H1 (cell line): ENCODE data around the gene ZNF830. TPM values are rescaled to one million over a fixed set of nuclear protein-coding genes. Genes with fewer than 3 reads are reported as not detected.

ENCODE experiments used
- CTCF ChIA-PET: fragments of 300-600 bp; sonication (Branson Sonifier 250); formaldehyde crosslinking; loops from one replicate; lab custom pipeline; 2021; ENCODE audit not compliant: partially characterized antibody; lab: Charles Lee
- POLR2A ChIA-PET: fragments of 300-600 bp; sonication (Branson Sonifier 250); formaldehyde crosslinking; loops from one replicate; lab custom pipeline; 2021; ENCODE audit warnings: inconsistent platforms; ENCODE audit not compliant: partially characterized antibody; lab: Charles Lee
- DNase-seq, 2 experiments: peaks; one replicate each; pipeline versions ENCODE4 v3.0.0 to v3.0.0-alpha.2; 2010 to 2022; ENCODE audit warnings: low spot score in 2 of 2, low read depth in 1 of 2, mixed read lengths in 1 of 2
- FAIRE-seq: peaks from 2 replicates; lab custom pipeline; 2011; peaks lifted over from hg19 to GRCh38; lab: Jason Lieb, UNC
- H2AFZ ChIP-seq: 2 replicates; pipeline ENCODE4 v1.8.1; 2012; ENCODE audit warnings: low read length, inconsistent platforms
- H2AK5ac ChIP-seq: 2 replicates; pipeline ENCODE4 v1.6.1; 2013; ENCODE audit warnings: low read depth, low read length
- H2BK120ac ChIP-seq: replicated peaks from 2 replicates; pipeline ENCODE3; 2013; ENCODE audit warnings: low read depth, low read length, inconsistent platforms
- H2BK12ac ChIP-seq: 2 replicates; pipeline ENCODE4 v1.6.1; 2013; ENCODE audit warnings: low read depth, low read length
- H2BK15ac ChIP-seq: 2 replicates; pipeline ENCODE4 v1.6.1; 2013; ENCODE audit warnings: low read length
- H2BK20ac ChIP-seq: 2 replicates; pipeline ENCODE4 v1.6.1; 2013; ENCODE audit warnings: low read length
- H2BK5ac ChIP-seq: 2 replicates; pipeline ENCODE4 v1.6.1; 2013; ENCODE audit warnings: low read depth, low read length
- H3K14ac ChIP-seq: 2 replicates; pipeline ENCODE4 v1.6.1; 2013; ENCODE audit warnings: inconsistent platforms; ENCODE audit not compliant: insufficient read length
- H3K18ac ChIP-seq: 2 replicates; pipeline ENCODE4 v1.6.1; 2013; ENCODE audit warnings: low read length; ENCODE audit errors: extremely low read depth
- H3K23ac ChIP-seq: 2 replicates; pipeline ENCODE4 v1.6.1; 2013; ENCODE audit warnings: inconsistent platforms; ENCODE audit not compliant: insufficient read length
- H3K23me2 ChIP-seq: 2 replicates; pipeline ENCODE4 v1.6.1; 2013; ENCODE audit warnings: low read depth, low read length
- H3K27ac ChIP-seq: 2 replicates; pipeline ENCODE4 v1.6.1; 2011; ENCODE audit warnings: low read depth, low read length, inconsistent platforms
- H3K27me3 ChIP-seq, 4 experiments: replicated peaks in 1 of 4; 1 replicate in 1 of 4; 2 replicates in 3 of 4; pipeline versions ENCODE4 v1.6.1 to v1.8.1; 2011 to 2013; ENCODE audit warnings: low read length in 3 of 4, mild to moderate bottlenecking in 3 of 4, inconsistent platforms in 2 of 4, mixed read lengths in 2 of 4, moderate library complexity in 1 of 4; ENCODE audit not compliant: control insufficient read depth in 3 of 4, insufficient read depth in 3 of 4; ENCODE audit errors: extremely low read depth in 1 of 4
- H3K36me3 ChIP-seq, 4 experiments: 2 replicates each; pipeline versions ENCODE4 v1.6.1 to v1.8.1; 2011 to 2013; ENCODE audit warnings: mild to moderate bottlenecking in 4 of 4, low read length in 3 of 4, moderate library complexity in 2 of 4, control low read depth in 1 of 4, inconsistent platforms in 1 of 4; ENCODE audit not compliant: insufficient read depth in 4 of 4, control insufficient read depth in 2 of 4
- H3K4ac ChIP-seq: replicated peaks from 2 replicates; pipeline ENCODE3; 2013; ENCODE audit warnings: low read length, low read depth, mixed read lengths, inconsistent platforms; ENCODE audit not compliant: insufficient read length
- H3K4me1 ChIP-seq, 4 experiments: replicated peaks in 1 of 4; 1 replicate in 1 of 4; 2 replicates in 3 of 4; pipeline versions ENCODE4 v1.6.1 to v1.8.1; 2011 to 2013; ENCODE audit warnings: low read length in 3 of 4, inconsistent platforms in 2 of 4, mixed read lengths in 1 of 4; ENCODE audit not compliant: insufficient read depth in 4 of 4, control insufficient read depth in 3 of 4
- H3K4me2 ChIP-seq, 2 experiments: 2 replicates each; pipeline versions ENCODE4 v1.6.1 to v1.8.1; 2011 to 2013; ENCODE audit warnings: low read depth in 2 of 2, low read length in 2 of 2, control low read depth in 1 of 2, inconsistent platforms in 1 of 2, mild to moderate bottlenecking in 1 of 2; ENCODE audit not compliant: insufficient read depth in 1 of 2
- H3K4me3 ChIP-seq, 4 experiments: fragments of 200-600, 300-600 bp in 1 of 4; sonication (generic), shearing (Covaris generic), sonication (Bioruptor Twin) in 1 of 4; 2 replicates each; pipeline versions ENCODE4 v1.5.1 to v1.8.1; 2011 to 2016; ENCODE audit warnings: low read length in 4 of 4, low read depth in 3 of 4, control low read depth in 2 of 4, inconsistent platforms in 2 of 4, mild to moderate bottlenecking in 2 of 4, mixed read lengths in 1 of 4, moderate library complexity in 1 of 4; ENCODE audit not compliant: insufficient read depth in 2 of 4; ENCODE audit errors: extremely low read depth in 1 of 4
- H3K56ac ChIP-seq: replicated peaks from 2 replicates; pipeline ENCODE3; 2013; ENCODE audit warnings: low read depth, mild to moderate bottlenecking, mixed read lengths, low read length, inconsistent platforms; ENCODE audit not compliant: insufficient read length
- H3K79me1 ChIP-seq: 2 replicates; pipeline ENCODE4 v1.6.1; 2013; ENCODE audit warnings: low read depth, low read length, control low read depth
- H3K79me2 ChIP-seq, 2 experiments: 2 replicates each; pipeline versions ENCODE4 v1.6.1 to v1.8.1; 2012 to 2013; ENCODE audit warnings: low read length in 2 of 2, mild to moderate bottlenecking in 2 of 2, inconsistent platforms in 1 of 2; ENCODE audit not compliant: insufficient read depth in 2 of 2, control insufficient read depth in 1 of 2
- H3K9ac ChIP-seq, 4 experiments: replicated peaks in 1 of 4; 1 replicate in 1 of 4; 2 replicates in 3 of 4; pipeline versions ENCODE4 v1.6.1 to v1.8.1; 2011 to 2013; ENCODE audit warnings: low read depth in 3 of 4, low read length in 3 of 4, control low read depth in 2 of 4, mild to moderate bottlenecking in 2 of 4, moderate library complexity in 2 of 4, inconsistent platforms in 1 of 4; ENCODE audit errors: extremely low read depth in 1 of 4
- H3K9me3 ChIP-seq, 2 experiments: 2 replicates each; pipeline versions ENCODE4 v1.6.1 to v1.8.1; 2012 to 2013; ENCODE audit warnings: mild to moderate bottlenecking in 2 of 2, moderate library complexity in 2 of 2, control low read depth in 1 of 2, inconsistent platforms in 1 of 2, low read depth in 1 of 2, low read length in 1 of 2, mixed read lengths in 1 of 2; ENCODE audit not compliant: insufficient read depth in 2 of 2
- H4K20me1 ChIP-seq, 2 experiments: replicated peaks in 1 of 2; 2 replicates each; pipeline versions ENCODE3 to v1.8.1; 2011 to 2013; ENCODE audit warnings: inconsistent platforms in 2 of 2, low read length in 2 of 2, mild to moderate bottlenecking in 1 of 2; ENCODE audit not compliant: insufficient read depth in 2 of 2, control insufficient read depth in 1 of 2
- H4K5ac ChIP-seq: 2 replicates; pipeline ENCODE4 v1.6.1; 2013; ENCODE audit warnings: low read length, low read depth, mixed read lengths, inconsistent platforms; ENCODE audit not compliant: insufficient read length
- H4K8ac ChIP-seq: 2 replicates; pipeline ENCODE4 v1.8.0; 2013; ENCODE audit warnings: mild to moderate bottlenecking, moderate library complexity, low read length, inconsistent platforms; ENCODE audit not compliant: insufficient read depth; ENCODE audit errors: extremely low read depth
- H4K91ac ChIP-seq: replicated peaks from 2 replicates; pipeline ENCODE3; 2013; ENCODE audit warnings: low read length, mixed read lengths, inconsistent platforms; ENCODE audit not compliant: insufficient read length
- POLR2A ChIP-seq, 2 experiments: IDR thresholded peaks; 1 replicate in 1 of 2; 2 replicates in 1 of 2; pipeline ENCODE4 v1.6.1; 2011; ENCODE audit warnings: low read depth in 2 of 2, low read length in 2 of 2, mild to moderate bottlenecking in 2 of 2; ENCODE audit errors: control extremely low read depth in 1 of 2
- RFX5 ChIP-seq: IDR thresholded peaks from 2 replicates; pipeline ENCODE4 v1.6.1; 2011; ENCODE audit warnings: low read depth, low read length, improper control_type of control experiment, borderline replicate concordance
- WGBS, 2 experiments: shearing (Covaris generic) in 1 of 2; methylation state at CpG; one replicate each; pipeline versions ENCODE4 v1.1.6 to v1.1.7; 2013 to 2015; ENCODE audit warnings: low lambda C conversion rate in 2 of 2, mixed read lengths in 2 of 2, inconsistent platforms in 1 of 2, low coverage in 1 of 2, missing lambda C conversion rate in 1 of 2; ENCODE audit not compliant: insufficient replicate concordance in 2 of 2, insufficient coverage in 1 of 2, insufficient read length in 1 of 2; ENCODE audit errors: extremely low coverage in 1 of 2, missing lambda C conversion rate in 1 of 2; 5-methylcytosine and 5-hydroxymethylcytosine counted together
- polyA plus RNA-seq, 7 experiments: library from polyadenylated mRNA; depleted of rRNA in 3 of 7; stranded (reverse) in 5 of 7; unstranded in 2 of 7; fragments of >200 nt in 5 of 7; fragments of 200-250 nt in 2 of 7; gene quantifications; 1 replicate in 5 of 7; 2 replicates in 1 of 7; 4 replicates in 1 of 7; pipeline versions ENCODE4 v1.2.1 to v1.2.3, GENCODE V29; 2011 to 2013; ENCODE audit warnings: missing spikeins in 2 of 7, mixed read lengths in 2 of 7
- total RNA-seq: library from RNA; stranded (reverse); fragmentation: NEBNext Ultra II Directional; extraction: Animal tissue kit (Norgen Biotek cat#: 25700); gene quantifications from 2 replicates; pipeline ENCODE4 v1.2.1, GENCODE V29; 2021

The ZNF830 gene
- total and polyA plus RNA-seq, 2 of the 8 experiments (the other 6 are each of a cell fraction or from before 2014, with no cell fraction given) = 4.2 to 19.9 TPM

DNA sequence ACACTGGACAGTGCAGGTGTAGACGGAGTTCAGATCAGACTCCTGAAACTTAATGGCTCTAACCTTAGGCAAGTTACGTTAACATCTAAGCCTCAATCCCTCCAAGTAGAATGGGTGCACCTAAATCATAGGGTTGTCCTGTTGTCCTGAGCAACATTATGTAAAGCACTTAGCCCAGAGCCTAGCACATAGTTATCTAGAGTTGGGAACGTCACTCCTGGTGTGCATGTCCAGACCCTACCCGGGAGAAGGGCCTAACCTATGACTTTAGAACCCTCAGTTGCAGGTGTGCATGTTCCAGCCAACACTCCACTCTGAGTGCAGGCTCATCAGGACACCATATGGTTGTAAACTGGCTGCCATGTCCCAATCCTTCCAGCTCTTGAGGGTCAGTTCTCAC is 45.0 kb downstream of the ZNF830 start:
- Histone ChIP-seq H2AFZ (no peak overlapping the region), H2BK120ac (no peak overlapping the region), H3K79me1 (no peaks in the 10 kb centered on the region), H3K9me3 (no peaks in the 10 kb centered on the region), H3K56ac (no peak overlapping the region), H2BK15ac (no peak overlapping the region), H3K27me3 (no peaks in the 10 kb centered on the region), H3K23ac (no peak overlapping the region)
- DNase-seq = no peak
- peak in 1 of 2 experiments; percentile 55; a peak in 1 of 3 replicates for TF ChIP-seq POLR2A (IDR thresholded peaks at IDR 0.05; ENCODE audit: control extremely low read depth in 1 of 2, low read depth in 2 of 2, low read length in 2 of 2)
- no peak for TF ChIP-seq RFX5
- TF ChIP-seq, all 59 proteins: peak for 1
- peaks cover 0 to 3% (median 0%) of the 10 kb centered on the region in 4 experiments; a peak in 2 of 7 replicates for H3K4me1 ChIP-seq
- no peak overlapping the region for H3K4ac ChIP-seq
- H3K23me2 ChIP-seq = no peaks in the 10 kb centered on the region
- H3K9ac ChIP-seq = no peak overlapping the region
- H2AK5ac ChIP-seq = no peak overlapping the region
- POLR2A ChIA-PET = interaction anchor here (1.0 to 1.5 kb wide), 5 partner anchors 9 to 56 kb away, joined by 3 to 4 read pairs (median 3); no protein-coding TSS in a partner anchor
- no peak overlapping the region for H2BK20ac ChIP-seq
- H3K27ac ChIP-seq = no peak overlapping the region
- H3K18ac ChIP-seq = no peak overlapping the region
- H3K14ac ChIP-seq = no peak overlapping the region
- no peak for FAIRE-seq
- 87% methylated on average over 4 of the region's 4 CpGs; no CpG with 5 or more reads in 1 of the 2 experiments for WGBS, 2 experiments
- H4K8ac ChIP-seq = no peak overlapping the region
- CTCF ChIA-PET = interaction anchor here (0.6 to 0.8 kb wide), 2 partner anchors 88 to 128 kb away, joined by 3 read pairs; no protein-coding TSS in a partner anchor
- no peak overlapping the region for H3K4me3 ChIP-seq
- H4K20me1 ChIP-seq = peaks cover 3 to 5% of the 10 kb centered on the region in 2 experiments
- H3K79me2 ChIP-seq = no peaks in the 10 kb centered on the region
- peaks cover 18 to 67% (median 39%) of the 10 kb centered on the region in 4 experiments for H3K36me3 ChIP-seq
- no peak overlapping the region for H4K91ac ChIP-seq
- no peak overlapping the region for H3K4me2 ChIP-seq
- H4K5ac ChIP-seq = no peak overlapping the region
- H2BK12ac ChIP-seq = no peak overlapping the region
- H2BK5ac ChIP-seq = no peak overlapping the region
